ENCODE measurements around the gene EBP. TPM values are rescaled to one million over a fixed set of nuclear protein-coding genes. Genes with fewer than 3 reads are reported as not detected.

EBP gene
- total and polyA plus RNA-seq, 2 donors (not counting 3 experiments of a cell fraction or from before 2014, with no cell fraction given): 102 to 183 TPM

DNA sequence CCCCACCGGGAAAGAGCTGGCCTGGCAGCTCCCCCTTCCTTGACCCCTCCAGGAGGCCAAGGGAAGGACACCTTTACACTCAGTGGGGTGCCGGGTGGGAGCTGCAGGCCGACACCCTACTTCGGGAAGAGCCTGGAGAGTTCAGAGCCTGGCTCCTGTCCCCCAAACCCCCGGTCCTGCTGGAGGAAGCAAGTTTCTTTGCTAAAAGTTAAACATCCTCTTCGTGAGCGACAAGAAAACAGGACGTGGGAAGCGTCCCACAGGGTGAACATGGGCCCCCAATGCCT lies 48.0 kb upstream of the EBP start:
- no peak overlapping the region for H3K9ac ChIP-seq (replicated peaks; ENCODE audit: extremely low read depth, insufficient read depth, low read length)
- POLR2A ChIA-PET: no interaction called here
- peaks cover 28% of the 10 kb centered on the region for H3K79me2 ChIP-seq (ENCODE audit: control insufficient read depth, insufficient read depth, low read length)
- DNase-seq (ENCODE audit: low read depth, low spot score) (no peak), FAIRE-seq (no peak)
- no peaks in the 10 kb centered on the region for H3K9me3 ChIP-seq (replicated peaks; ENCODE audit: control insufficient read depth, insufficient read depth, low read length)
- H2AFZ ChIP-seq (ENCODE audit: low read depth, low read length): no peak overlapping the region
- H3K9me1 ChIP-seq (replicated peaks; ENCODE audit: control insufficient read depth, extremely low read depth, insufficient read depth, low read length): no peaks in the 10 kb centered on the region
- H3K27ac ChIP-seq (ENCODE audit: insufficient read depth, low read depth, low read length): no peak overlapping the region
- peaks cover 6% of the 10 kb centered on the region for H3K4me1 ChIP-seq (ENCODE audit: control insufficient read depth, extremely low read depth, insufficient read depth, low read length)
- H3K27me3 ChIP-seq (ENCODE audit: control insufficient read depth in 2 of 2, insufficient read depth in 2 of 2, low read length in 2 of 2): peaks cover 0 to 2% of the 10 kb centered on the region in 2 experiments
- CTCF ChIA-PET: interaction anchor here (1.0 to 1.8 kb wide), 3 partner anchors 20 to 390 kb away, joined by 3 to 4 read pairs (median 4); no protein-coding TSS in a partner anchor
- no peaks in the 10 kb centered on the region for H4K20me1 ChIP-seq (replicated peaks; ENCODE audit: control insufficient read depth, extremely low read depth, insufficient read depth, low read length)
- BruUV-seq (replicated peaks): no TSS peak
- H3K36me3 ChIP-seq (ENCODE audit: control insufficient read depth in 2 of 2, extremely low read depth in 1 of 2, insufficient read depth in 2 of 2, low read length in 2 of 2): no peaks in the 10 kb centered on the region
- H3K4me2 ChIP-seq (ENCODE audit: insufficient read depth, low read length): no peak overlapping the region
- intact Hi-C loops (cut with micrococcal nuclease) (no loop called here), dilution Hi-C loops (cut with MboI; ENCODE audit: extremely low pct_ligation_motif_present, low sequenced_read_pairs) (no loop called here)
- no peak for TF ChIP-seq FOS (IDR thresholded peaks at IDR 0.05; ENCODE audit: borderline replicate concordance, insufficient read depth, low read length)
- no peak for TF ChIP-seq JUN (IDR thresholded peaks at IDR 0.05; ENCODE audit: borderline replicate concordance, insufficient read depth, insufficient read length, low read depth)
- TF ChIP-seq, protein P1, sequence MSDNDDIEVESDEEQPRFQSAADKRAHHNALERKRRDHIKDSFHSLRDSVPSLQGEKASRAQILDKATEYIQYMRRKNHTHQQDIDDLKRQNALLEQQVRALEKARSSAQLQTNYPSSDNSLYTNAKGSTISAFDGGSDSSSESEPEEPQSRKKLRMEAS (IDR thresholded peaks at IDR 0.05; ENCODE audit: insufficient read depth, insufficient read length): no peak
- TF ChIP-seq, protein P2, sequence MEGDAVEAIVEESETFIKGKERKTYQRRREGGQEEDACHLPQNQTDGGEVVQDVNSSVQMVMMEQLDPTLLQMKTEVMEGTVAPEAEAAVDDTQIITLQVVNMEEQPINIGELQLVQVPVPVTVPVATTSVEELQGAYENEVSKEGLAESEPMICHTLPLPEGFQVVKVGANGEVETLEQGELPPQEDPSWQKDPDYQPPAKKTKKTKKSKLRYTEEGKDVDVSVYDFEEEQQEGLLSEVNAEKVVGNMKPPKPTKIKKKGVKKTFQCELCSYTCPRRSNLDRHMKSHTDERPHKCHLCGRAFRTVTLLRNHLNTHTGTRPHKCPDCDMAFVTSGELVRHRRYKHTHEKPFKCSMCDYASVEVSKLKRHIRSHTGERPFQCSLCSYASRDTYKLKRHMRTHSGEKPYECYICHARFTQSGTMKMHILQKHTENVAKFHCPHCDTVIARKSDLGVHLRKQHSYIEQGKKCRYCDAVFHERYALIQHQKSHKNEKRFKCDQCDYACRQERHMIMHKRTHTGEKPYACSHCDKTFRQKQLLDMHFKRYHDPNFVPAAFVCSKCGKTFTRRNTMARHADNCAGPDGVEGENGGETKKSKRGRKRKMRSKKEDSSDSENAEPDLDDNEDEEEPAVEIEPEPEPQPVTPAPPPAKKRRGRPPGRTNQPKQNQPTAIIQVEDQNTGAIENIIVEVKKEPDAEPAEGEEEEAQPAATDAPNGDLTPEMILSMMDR (IDR thresholded peaks at IDR 0.05; ENCODE audit: extremely low read depth in 1 of 2, insufficient read depth in 1 of 2, low read depth in 1 of 2, low read length in 2 of 2): no peak
- TF ChIP-seq EZH2 (IDR thresholded peaks at IDR 0.05; ENCODE audit: borderline replicate concordance, low read depth, low read length, severe bottlenecking): no peak
- no peak for TF ChIP-seq POLR2AphosphoS5 (IDR thresholded peaks at IDR 0.05; ENCODE audit: insufficient read depth, low read depth, low read length)
- no peak for TF ChIP-seq GATA2 (IDR thresholded peaks at IDR 0.05; ENCODE audit: insufficient read depth, insufficient read length, low read depth, low read length)
- H3K4me3 ChIP-seq (replicated peaks in 1 of 3; ENCODE audit: insufficient read depth in 1 of 3, low read depth in 1 of 3, low read length in 3 of 3): no peak overlapping the region
